GM23338 (cell line): Measurements from ENCODE around the gene PTGER4. TPM values are rescaled to one million over a fixed set of nuclear protein-coding genes. Genes with fewer than 3 reads are reported as not detected.

ENCODE experiments used
- ATAC-seq: fragments of 200-7000 bp; cut with Tn5 transposase; 3 replicates; pipeline ENCODE4 v1.9.1; 2020
- DNase-seq: peaks from one replicate; pipeline ENCODE4 v3.0.0-alpha.2; 2015; ENCODE audit warnings: low spot score
- H2AFZ ChIP-seq: fragments of 200-600 bp; sonication (generic); 2 replicates; pipeline ENCODE4 v1.8.0; 2016; ENCODE audit warnings: antibody characterized with exemption, mild to moderate bottlenecking, moderate library complexity
- H3F3A ChIP-seq: fragments of 200-600 bp; sonication (generic); replicated peaks from 2 replicates; pipeline ENCODE4 v1.8.0; 2017; ENCODE audit warnings: antibody characterized with exemption, mixed run types, low read depth
- H3K27ac ChIP-seq: fragments of 200-600 bp; sonication (generic); 2 replicates; pipeline ENCODE4 v1.6.1; 2016; ENCODE audit warnings: low read depth
- H3K27me3 ChIP-seq: fragments of 200-600 bp; sonication (generic); 2 replicates; pipeline ENCODE4 v1.8.0; 2016; ENCODE audit warnings: mild to moderate bottlenecking, mixed run types, moderate library complexity; ENCODE audit not compliant: insufficient read depth
- H3K36me3 ChIP-seq: fragments of 200-600 bp; sonication (generic); 2 replicates; pipeline ENCODE4 v1.8.0; 2016; ENCODE audit warnings: mild to moderate bottlenecking; ENCODE audit not compliant: insufficient read depth
- H3K4me1 ChIP-seq: fragments of 200-600 bp; sonication (generic); 2 replicates; pipeline ENCODE4 v1.8.0; 2016; ENCODE audit warnings: mild to moderate bottlenecking, moderate library complexity; ENCODE audit not compliant: insufficient read depth
- H3K4me2 ChIP-seq: fragments of 200-600 bp; sonication (generic); 2 replicates; pipeline ENCODE4 v1.7.1; 2017; ENCODE audit warnings: mixed run types
- H3K4me3 ChIP-seq: fragments of 200-600 bp; sonication (generic); 2 replicates; pipeline ENCODE4 v1.6.1; 2016; ENCODE audit warnings: mixed run types
- H3K79me2 ChIP-seq: fragments of 200-600 bp; sonication (generic); replicated peaks from 2 replicates; pipeline ENCODE4 v1.8.0; 2017; ENCODE audit warnings: mild to moderate bottlenecking; ENCODE audit not compliant: insufficient read depth
- H3K9me2 ChIP-seq: fragments of 200-600 bp; sonication (generic); 2 replicates; pipeline ENCODE4 v1.8.0; 2017; ENCODE audit not compliant: insufficient read depth
- H4K20me1 ChIP-seq: fragments of 200-600 bp; sonication (generic); replicated peaks from 2 replicates; pipeline ENCODE4 v1.8.0; 2017; ENCODE audit warnings: mild to moderate bottlenecking; ENCODE audit not compliant: insufficient read depth
- H3K27ac Mint-ChIP-seq: 2 replicates; pipeline ENCODE4 v1.8.0; 2020; ENCODE audit warnings: inconsistent platforms, mild to moderate bottlenecking, moderate library complexity, mixed read lengths
- H3K27me3 Mint-ChIP-seq: 3 replicates; pipeline ENCODE4 v1.8.0; 2022; ENCODE audit warnings: low read depth, mild to moderate bottlenecking, moderate library complexity, mixed read lengths, inconsistent platforms; ENCODE audit not compliant: insufficient read depth, poor library complexity
- H3K36me3 Mint-ChIP-seq: 3 replicates; pipeline ENCODE4 v1.8.0; 2021; ENCODE audit warnings: low read depth, mild to moderate bottlenecking, inconsistent platforms, moderate library complexity, mixed read lengths
- H3K4me1 Mint-ChIP-seq: 3 replicates; pipeline ENCODE4 v1.8.0; 2020; ENCODE audit warnings: mild to moderate bottlenecking, inconsistent platforms, mixed read lengths
- H3K4me3 Mint-ChIP-seq: 3 replicates; pipeline ENCODE4 v1.8.0; 2021; ENCODE audit warnings: moderate library complexity, mild to moderate bottlenecking, inconsistent platforms, mixed read lengths
- H3K9me3 Mint-ChIP-seq: 3 replicates; pipeline ENCODE4 v1.8.0; 2020; ENCODE audit warnings: moderate library complexity, mild to moderate bottlenecking, inconsistent platforms, mixed read lengths
- CREB1 ChIP-seq: fragments of 250-450 bp; sonication (Bioruptor Pico); IDR thresholded peaks from 2 replicates; pipeline ENCODE4 v1.5.0; 2020; ENCODE audit warnings: low read depth, mild to moderate bottlenecking, moderate library complexity
- EZH2 ChIP-seq: fragments of 200-600 bp; sonication (generic); IDR thresholded peaks from one replicate; pipeline ENCODE4 v1.8.0; 2017; ENCODE audit warnings: antibody characterized with exemption, mild to moderate bottlenecking, low read depth; ENCODE audit not compliant: unreplicated experiment
- NANOG ChIP-seq: IDR thresholded peaks from 2 replicates; pipeline ENCODE4 v1.6.1; 2016; ENCODE audit warnings: antibody characterized with exemption, borderline replicate concordance
- STAT1 ChIP-seq: IDR thresholded peaks from one replicate; pipeline ENCODE4 v1.6.1; 2016; ENCODE audit warnings: antibody characterized with exemption; ENCODE audit not compliant: unreplicated experiment
- ZNF114 ChIP-seq: fragments of 250-450 bp; sonication (Bioruptor Pico); IDR thresholded peaks from 2 replicates; pipeline ENCODE4 v1.5.0; 2020; ENCODE audit warnings: mild to moderate bottlenecking, moderate library complexity
- polyA plus RNA-seq: library from polyadenylated mRNA; unstranded; fragments of >200 nt; fragmentation: Nextera tagmentation; extraction: Ambion mirVana; gene quantifications from 2 replicates; pipeline ENCODE4 v1.2.1, GENCODE V29; 2016
- total RNA-seq: library from RNA; depleted of rRNA; stranded (reverse); fragments of >200 nt; shearing (Covaris generic); gene quantifications from 2 replicates; pipeline ENCODE4 v1.2.3, GENCODE V29; 2014
- TF ChIP-seq, protein P1 (sequence below), 2 experiments: fragments of 200-600 bp in 1 of 2; sonication (generic) in 1 of 2; conservative IDR thresholded peaks; 2 replicates each; pipeline versions ENCODE4 v1.5.1 to v1.6.1; 2016 to 2017; ENCODE audit warnings: antibody characterized with exemption in 2 of 2, low read depth in 2 of 2, mild to moderate bottlenecking in 2 of 2, moderate library complexity in 1 of 2
- TF ChIP-seq, protein P2 (sequence below): IDR thresholded peaks from one replicate; pipeline ENCODE4 v1.6.1; 2018; ENCODE audit warnings: antibody characterized with exemption; ENCODE audit not compliant: unreplicated experiment
- TF ChIP-seq, protein P3 (sequence below): fragments of 250-450 bp; sonication (Bioruptor Pico); IDR thresholded peaks from 2 replicates; pipeline ENCODE4 v1.5.0; 2020; ENCODE audit warnings: mild to moderate bottlenecking, moderate library complexity

PTGER4 gene
- total and polyA plus RNA-seq, 2 experiments from 2014 or later = 0.82 to 4.4 TPM

DNA sequence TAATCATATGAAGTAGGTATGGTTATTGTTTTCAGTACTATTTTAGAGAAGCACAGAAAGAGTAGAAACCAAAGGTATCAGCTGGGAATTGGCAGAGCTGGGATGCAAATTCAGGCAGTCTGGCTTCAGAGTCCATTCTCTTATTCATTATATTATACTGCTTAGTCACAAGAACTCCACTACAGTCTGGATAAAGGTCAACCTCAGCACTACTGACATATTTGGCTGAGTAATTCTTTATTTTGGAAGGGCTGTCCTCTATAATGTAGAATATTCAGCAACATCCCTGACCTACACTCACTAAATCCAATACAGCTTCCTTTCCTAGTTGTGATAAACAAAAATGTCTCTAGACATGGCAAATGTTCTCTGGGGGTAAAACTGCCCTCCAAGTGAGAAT, 37.6 kb downstream of the PTGER4 start:
- no peaks in the 10 kb centered on the region for H3K4me1 ChIP-seq
- no peaks in the 10 kb centered on the region for H3K79me2 ChIP-seq
- H2AFZ ChIP-seq = no peak overlapping the region
- Mint-ChIP-seq H3K27me3 (no peaks in the 10 kb centered on the region), H3K4me1 (no peaks in the 10 kb centered on the region), H3K4me3 (no peak overlapping the region), H3K9me3 (peaks cover 15% of the 10 kb centered on the region), H3K27ac (no peak overlapping the region), H3K36me3 (peaks cover 24% of the 10 kb centered on the region)
- ATAC-seq (no peak), DNase-seq (no peak)
- peaks cover 5% of the 10 kb centered on the region; the same call in 1 of the 2 replicates for H3K36me3 ChIP-seq
- H3F3A ChIP-seq = no peaks in the 10 kb centered on the region
- TF ChIP-seq, protein P1, sequence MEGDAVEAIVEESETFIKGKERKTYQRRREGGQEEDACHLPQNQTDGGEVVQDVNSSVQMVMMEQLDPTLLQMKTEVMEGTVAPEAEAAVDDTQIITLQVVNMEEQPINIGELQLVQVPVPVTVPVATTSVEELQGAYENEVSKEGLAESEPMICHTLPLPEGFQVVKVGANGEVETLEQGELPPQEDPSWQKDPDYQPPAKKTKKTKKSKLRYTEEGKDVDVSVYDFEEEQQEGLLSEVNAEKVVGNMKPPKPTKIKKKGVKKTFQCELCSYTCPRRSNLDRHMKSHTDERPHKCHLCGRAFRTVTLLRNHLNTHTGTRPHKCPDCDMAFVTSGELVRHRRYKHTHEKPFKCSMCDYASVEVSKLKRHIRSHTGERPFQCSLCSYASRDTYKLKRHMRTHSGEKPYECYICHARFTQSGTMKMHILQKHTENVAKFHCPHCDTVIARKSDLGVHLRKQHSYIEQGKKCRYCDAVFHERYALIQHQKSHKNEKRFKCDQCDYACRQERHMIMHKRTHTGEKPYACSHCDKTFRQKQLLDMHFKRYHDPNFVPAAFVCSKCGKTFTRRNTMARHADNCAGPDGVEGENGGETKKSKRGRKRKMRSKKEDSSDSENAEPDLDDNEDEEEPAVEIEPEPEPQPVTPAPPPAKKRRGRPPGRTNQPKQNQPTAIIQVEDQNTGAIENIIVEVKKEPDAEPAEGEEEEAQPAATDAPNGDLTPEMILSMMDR (conservative IDR thresholded peaks at IDR 0.05; ENCODE audit: low read depth in 2 of 2) = no peak
- TF ChIP-seq, protein P2, sequence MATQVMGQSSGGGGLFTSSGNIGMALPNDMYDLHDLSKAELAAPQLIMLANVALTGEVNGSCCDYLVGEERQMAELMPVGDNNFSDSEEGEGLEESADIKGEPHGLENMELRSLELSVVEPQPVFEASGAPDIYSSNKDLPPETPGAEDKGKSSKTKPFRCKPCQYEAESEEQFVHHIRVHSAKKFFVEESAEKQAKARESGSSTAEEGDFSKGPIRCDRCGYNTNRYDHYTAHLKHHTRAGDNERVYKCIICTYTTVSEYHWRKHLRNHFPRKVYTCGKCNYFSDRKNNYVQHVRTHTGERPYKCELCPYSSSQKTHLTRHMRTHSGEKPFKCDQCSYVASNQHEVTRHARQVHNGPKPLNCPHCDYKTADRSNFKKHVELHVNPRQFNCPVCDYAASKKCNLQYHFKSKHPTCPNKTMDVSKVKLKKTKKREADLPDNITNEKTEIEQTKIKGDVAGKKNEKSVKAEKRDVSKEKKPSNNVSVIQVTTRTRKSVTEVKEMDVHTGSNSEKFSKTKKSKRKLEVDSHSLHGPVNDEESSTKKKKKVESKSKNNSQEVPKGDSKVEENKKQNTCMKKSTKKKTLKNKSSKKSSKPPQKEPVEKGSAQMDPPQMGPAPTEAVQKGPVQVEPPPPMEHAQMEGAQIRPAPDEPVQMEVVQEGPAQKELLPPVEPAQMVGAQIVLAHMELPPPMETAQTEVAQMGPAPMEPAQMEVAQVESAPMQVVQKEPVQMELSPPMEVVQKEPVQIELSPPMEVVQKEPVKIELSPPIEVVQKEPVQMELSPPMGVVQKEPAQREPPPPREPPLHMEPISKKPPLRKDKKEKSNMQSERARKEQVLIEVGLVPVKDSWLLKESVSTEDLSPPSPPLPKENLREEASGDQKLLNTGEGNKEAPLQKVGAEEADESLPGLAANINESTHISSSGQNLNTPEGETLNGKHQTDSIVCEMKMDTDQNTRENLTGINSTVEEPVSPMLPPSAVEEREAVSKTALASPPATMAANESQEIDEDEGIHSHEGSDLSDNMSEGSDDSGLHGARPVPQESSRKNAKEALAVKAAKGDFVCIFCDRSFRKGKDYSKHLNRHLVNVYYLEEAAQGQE = no peak
- TF ChIP-seq NANOG = no peak
- no peak for TF ChIP-seq STAT1
- no peak overlapping the region for H3K27ac ChIP-seq
- no peak overlapping the region for H3K4me3 ChIP-seq
- no peaks in the 10 kb centered on the region for H4K20me1 ChIP-seq
- H3K4me2 ChIP-seq = no peak overlapping the region
- no peaks in the 10 kb centered on the region for H3K9me2 ChIP-seq
- no peaks in the 10 kb centered on the region for H3K27me3 ChIP-seq

DNA sequence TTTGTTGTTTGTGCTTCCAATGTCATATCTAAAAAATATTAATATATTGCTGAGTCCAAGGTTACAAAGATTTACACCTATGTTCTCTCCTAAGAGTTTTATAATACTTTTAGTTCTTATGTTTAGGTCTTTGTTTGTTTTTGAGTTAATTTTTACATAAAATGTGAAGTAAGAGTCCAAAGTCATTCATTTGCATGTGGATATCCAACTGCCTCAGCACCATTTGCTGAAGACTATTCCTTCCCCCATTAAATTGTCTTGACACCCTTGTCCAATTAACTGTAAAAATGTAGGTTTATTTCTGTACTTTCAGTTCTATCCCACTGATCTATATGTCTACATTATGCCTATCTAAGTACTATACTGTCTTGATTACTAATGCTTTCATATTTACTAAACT, 40.4 kb downstream of the PTGER4 start:
- no peak overlapping the region for H3K4me2 ChIP-seq
- H4K20me1 ChIP-seq = no peaks in the 10 kb centered on the region
- no peaks in the 10 kb centered on the region for H3K79me2 ChIP-seq
- H3K36me3 ChIP-seq = peaks cover 5% of the 10 kb centered on the region; the same call in 1 of the 2 replicates
- no peaks in the 10 kb centered on the region for H3F3A ChIP-seq
- H3K4me3 ChIP-seq = no peak overlapping the region
- ATAC-seq (no peak), DNase-seq (no peak)
- no peak overlapping the region for H3K27ac Mint-ChIP-seq
- peaks cover 2% of the 10 kb centered on the region for H3K27me3 Mint-ChIP-seq
- H3K36me3 Mint-ChIP-seq = peaks cover 37% of the 10 kb centered on the region
- H3K9me3 Mint-ChIP-seq = peaks cover 24% of the 10 kb centered on the region
- no peaks in the 10 kb centered on the region for H3K9me2 ChIP-seq
- no peaks in the 10 kb centered on the region for H3K4me1 ChIP-seq
- H3K27me3 ChIP-seq = no peaks in the 10 kb centered on the region
- H3K27ac ChIP-seq = no peak overlapping the region
- H2AFZ ChIP-seq = no peak overlapping the region
- no peak overlapping the region for H3K4me3 Mint-ChIP-seq
- H3K4me1 Mint-ChIP-seq = no peaks in the 10 kb centered on the region
- TF ChIP-seq ZNF114 (CRISPR knock-in tag) = no peak
- TF ChIP-seq EZH2 = no peak
- no peak for TF ChIP-seq CREB1
- TF ChIP-seq, protein P1 (conservative IDR thresholded peaks at IDR 0.05; ENCODE audit: low read depth in 2 of 2) = no peak
- TF ChIP-seq, protein P3, sequence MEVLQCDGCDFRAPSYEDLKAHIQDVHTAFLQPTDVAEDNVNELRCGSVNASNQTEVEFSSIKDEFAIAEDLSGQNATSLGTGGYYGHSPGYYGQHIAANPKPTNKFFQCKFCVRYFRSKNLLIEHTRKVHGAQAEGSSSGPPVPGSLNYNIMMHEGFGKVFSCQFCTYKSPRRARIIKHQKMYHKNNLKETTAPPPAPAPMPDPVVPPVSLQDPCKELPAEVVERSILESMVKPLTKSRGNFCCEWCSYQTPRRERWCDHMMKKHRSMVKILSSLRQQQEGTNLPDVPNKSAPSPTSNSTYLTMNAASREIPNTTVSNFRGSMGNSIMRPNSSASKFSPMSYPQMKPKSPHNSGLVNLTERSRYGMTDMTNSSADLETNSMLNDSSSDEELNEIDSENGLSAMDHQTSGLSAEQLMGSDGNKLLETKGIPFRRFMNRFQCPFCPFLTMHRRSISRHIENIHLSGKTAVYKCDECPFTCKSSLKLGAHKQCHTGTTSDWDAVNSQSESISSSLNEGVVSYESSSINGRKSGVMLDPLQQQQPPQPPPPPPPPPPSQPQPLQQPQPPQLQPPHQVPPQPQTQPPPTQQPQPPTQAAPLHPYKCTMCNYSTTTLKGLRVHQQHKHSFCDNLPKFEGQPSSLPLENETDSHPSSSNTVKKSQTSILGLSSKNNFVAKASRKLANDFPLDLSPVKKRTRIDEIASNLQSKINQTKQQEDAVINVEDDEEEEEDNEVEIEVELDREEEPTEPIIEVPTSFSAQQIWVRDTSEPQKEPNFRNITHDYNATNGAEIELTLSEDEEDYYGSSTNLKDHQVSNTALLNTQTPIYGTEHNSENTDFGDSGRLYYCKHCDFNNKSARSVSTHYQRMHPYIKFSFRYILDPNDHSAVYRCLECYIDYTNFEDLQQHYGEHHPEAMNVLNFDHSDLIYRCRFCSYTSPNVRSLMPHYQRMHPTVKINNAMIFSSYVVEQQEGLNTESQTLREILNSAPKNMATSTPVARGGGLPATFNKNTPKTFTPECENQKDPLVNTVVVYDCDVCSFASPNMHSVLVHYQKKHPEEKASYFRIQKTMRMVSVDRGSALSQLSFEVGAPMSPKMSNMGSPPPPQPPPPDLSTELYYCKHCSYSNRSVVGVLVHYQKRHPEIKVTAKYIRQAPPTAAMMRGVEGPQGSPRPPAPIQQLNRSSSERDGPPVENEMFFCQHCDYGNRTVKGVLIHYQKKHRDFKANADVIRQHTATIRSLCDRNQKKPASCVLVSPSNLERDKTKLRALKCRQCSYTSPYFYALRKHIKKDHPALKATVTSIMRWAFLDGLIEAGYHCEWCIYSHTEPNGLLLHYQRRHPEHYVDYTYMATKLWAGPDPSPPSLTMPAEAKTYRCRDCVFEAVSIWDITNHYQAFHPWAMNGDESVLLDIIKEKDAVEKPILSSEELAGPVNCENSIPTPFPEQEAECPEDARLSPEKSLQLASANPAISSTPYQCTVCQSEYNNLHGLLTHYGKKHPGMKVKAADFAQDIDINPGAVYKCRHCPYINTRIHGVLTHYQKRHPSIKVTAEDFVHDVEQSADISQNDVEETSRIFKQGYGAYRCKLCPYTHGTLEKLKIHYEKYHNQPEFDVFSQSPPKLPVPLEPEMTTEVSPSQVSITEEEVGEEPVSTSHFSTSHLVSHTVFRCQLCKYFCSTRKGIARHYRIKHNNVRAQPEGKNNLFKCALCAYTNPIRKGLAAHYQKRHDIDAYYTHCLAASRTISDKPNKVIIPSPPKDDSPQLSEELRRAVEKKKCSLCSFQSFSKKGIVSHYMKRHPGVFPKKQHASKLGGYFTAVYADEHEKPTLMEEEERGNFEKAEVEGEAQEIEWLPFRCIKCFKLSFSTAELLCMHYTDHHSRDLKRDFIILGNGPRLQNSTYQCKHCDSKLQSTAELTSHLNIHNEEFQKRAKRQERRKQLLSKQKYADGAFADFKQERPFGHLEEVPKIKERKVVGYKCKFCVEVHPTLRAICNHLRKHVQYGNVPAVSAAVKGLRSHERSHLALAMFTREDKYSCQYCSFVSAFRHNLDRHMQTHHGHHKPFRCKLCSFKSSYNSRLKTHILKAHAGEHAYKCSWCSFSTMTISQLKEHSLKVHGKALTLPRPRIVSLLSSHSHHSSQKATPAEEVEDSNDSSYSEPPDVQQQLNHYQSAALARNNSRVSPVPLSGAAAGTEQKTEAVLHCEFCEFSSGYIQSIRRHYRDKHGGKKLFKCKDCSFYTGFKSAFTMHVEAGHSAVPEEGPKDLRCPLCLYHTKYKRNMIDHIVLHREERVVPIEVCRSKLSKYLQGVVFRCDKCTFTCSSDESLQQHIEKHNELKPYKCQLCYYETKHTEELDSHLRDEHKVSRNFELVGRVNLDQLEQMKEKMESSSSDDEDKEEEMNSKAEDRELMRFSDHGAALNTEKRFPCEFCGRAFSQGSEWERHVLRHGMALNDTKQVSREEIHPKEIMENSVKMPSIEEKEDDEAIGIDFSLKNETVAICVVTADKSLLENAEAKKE = no peak
